Bronchial epithelial cell (primary cell): ENCODE results near the gene MCOLN3. TPM values are rescaled to one million over a fixed set of nuclear protein-coding genes. Genes with fewer than 3 reads are reported as not detected.
"Not testable (repeated sequence)": the region's sequence is repeated elsewhere in the genome, so short reads cannot be mapped to it uniquely, and the experiment has no call there.

Experiments used
- DNase-seq: peaks from one replicate; pipeline ENCODE4 v3.0.0-alpha.2; 2010; ENCODE audit warnings: low read depth
- FAIRE-seq: peaks from 2 replicates; lab custom pipeline; 2011; peaks lifted over from hg19 to GRCh38; lab: Jason Lieb, UNC
- H3K27me3 ChIP-seq: 2 replicates; pipeline ENCODE4 v1.5.1; 2011; ENCODE audit warnings: low read length; ENCODE audit not compliant: control insufficient read depth, insufficient read depth
- H3K36me3 ChIP-seq: 2 replicates; pipeline ENCODE4 v1.5.1; 2011; ENCODE audit warnings: low read length; ENCODE audit not compliant: control insufficient read depth, insufficient read depth
- H3K4me3 ChIP-seq: 2 replicates; pipeline ENCODE4 v1.5.1; 2011; ENCODE audit warnings: mild to moderate bottlenecking, low read depth, low read length, control low read depth
- CTCF ChIP-seq: IDR thresholded peaks from 2 replicates; pipeline ENCODE4 v1.5.1; 2011; ENCODE audit warnings: mild to moderate bottlenecking, moderate library complexity, low read length, control low read depth, inconsistent platforms; ENCODE audit not compliant: insufficient read depth, severe bottlenecking
- total RNA-seq: library from RNA; depleted of rRNA; stranded (reverse); fragments of >200 nt; gene quantifications from 2 replicates; pipeline ENCODE4 v1.2.1, GENCODE V29; 2014

MCOLN3 gene
- total RNA-seq, 1 donor from 2014 or later, result 2.4 TPM

- DNase-seq, result peak; percentile 12
- no peak for TF ChIP-seq CTCF
- peaks cover 7% of the 10 kb centered on the region for H3K27me3 ChIP-seq
- FAIRE-seq, result no peak
- no peaks in the 10 kb centered on the region for H3K36me3 ChIP-seq
- peak within 1 kb of the TSS; percentile 44 for H3K4me3 ChIP-seq
Measured at GRCh38 chr1:84996846-84997666, 51.2 kb downstream of the MCOLN3 start, which contains the start of gene MCOLN2. Gene MCOLN2, minus strand, starts transcription at chr1:84997113. Its CDS starts 241 bp downstream, at chr1:84996872.

GRCh38 chr1:84995484-84996334 is 52.6 kb downstream of the MCOLN3 start:
- Histone ChIP-seq H3K36me3 (no peaks in the 10 kb centered on the region), H3K4me3 (no peak overlapping the region), H3K27me3 (peaks cover 7% of the 10 kb centered on the region)
- DNase-seq, result no peak
- no peak for FAIRE-seq
- no peak for TF ChIP-seq CTCF

- DNase-seq, result no peak
Measured at GRCh38 chr1:84991097-84991920, 57.0 kb downstream of the MCOLN3 start.

GRCh38 chr1:84988588-84988987 is 59.7 kb downstream of the MCOLN3 start:
- Histone ChIP-seq H3K36me3 (no peaks in the 10 kb centered on the region), H3K27me3 (no peaks in the 10 kb centered on the region), H3K4me3 (no peak overlapping the region)
- TF ChIP-seq CTCF, result no peak
- no peak for DNase-seq
- FAIRE-seq, result no peak

More at GRCh38 chr1:84991097-84991920, 57.0 kb downstream of the MCOLN3 start:
- no peak overlapping the region for H3K4me3 ChIP-seq
- no peaks in the 10 kb centered on the region for H3K36me3 ChIP-seq
- H3K27me3 ChIP-seq, result no peaks in the 10 kb centered on the region
- no peak for TF ChIP-seq CTCF
- FAIRE-seq, result no peak

- not testable (repeated sequence) for H3K36me3 ChIP-seq, H3K4me3 ChIP-seq, H3K27me3 ChIP-seq, FAIRE-seq, DNase-seq
Measured at GRCh38 chr1:84986561-84986960, 61.7 kb downstream of the MCOLN3 start.

GRCh38 chr1:84985365-84985764 is 62.9 kb downstream of the MCOLN3 start:
- Histone ChIP-seq H3K27me3 (no peaks in the 10 kb centered on the region), H3K4me3 (no peak overlapping the region), H3K36me3 (no peaks in the 10 kb centered on the region)
- DNase-seq (no peak), FAIRE-seq (no peak)
- TF ChIP-seq CTCF, result no peak
